GM12872 (cell line): ENCODE data around the gene FIBCD1.

Source experiments
- TF ChIP-seq, protein P1 (sequence below): IDR thresholded peaks from 3 replicates; pipeline ENCODE4 v1.5.1; 2011; ENCODE audit warnings: low read depth, mild to moderate bottlenecking, low read length, moderate library complexity; ENCODE audit not compliant: insufficient read depth

The FIBCD1 gene

DNA sequence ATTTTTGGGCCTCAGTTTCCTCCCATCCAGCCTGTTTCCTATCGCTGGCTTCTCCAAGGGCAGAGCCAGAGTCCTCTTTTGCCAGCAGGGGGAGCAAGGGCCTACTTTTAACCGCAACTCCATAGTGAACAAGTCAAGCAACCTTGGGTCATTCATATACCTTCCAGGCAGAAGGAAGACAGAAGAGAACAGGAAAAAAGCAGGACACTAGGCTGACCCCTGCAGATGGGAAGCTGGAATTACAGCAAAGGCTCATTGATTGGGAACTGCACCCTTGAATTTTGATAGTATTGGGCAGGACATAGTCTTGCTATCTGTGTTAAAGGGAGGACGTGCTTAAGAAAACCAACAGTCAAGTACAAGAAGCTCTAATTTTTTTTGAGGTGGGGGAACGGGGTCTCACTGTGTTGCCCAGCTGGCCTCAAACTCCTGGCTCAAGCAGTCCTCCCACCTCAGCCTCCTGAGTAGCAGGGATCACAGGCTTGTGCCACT is 72.5 kb downstream of the FIBCD1 start:
- TF ChIP-seq, protein P1, sequence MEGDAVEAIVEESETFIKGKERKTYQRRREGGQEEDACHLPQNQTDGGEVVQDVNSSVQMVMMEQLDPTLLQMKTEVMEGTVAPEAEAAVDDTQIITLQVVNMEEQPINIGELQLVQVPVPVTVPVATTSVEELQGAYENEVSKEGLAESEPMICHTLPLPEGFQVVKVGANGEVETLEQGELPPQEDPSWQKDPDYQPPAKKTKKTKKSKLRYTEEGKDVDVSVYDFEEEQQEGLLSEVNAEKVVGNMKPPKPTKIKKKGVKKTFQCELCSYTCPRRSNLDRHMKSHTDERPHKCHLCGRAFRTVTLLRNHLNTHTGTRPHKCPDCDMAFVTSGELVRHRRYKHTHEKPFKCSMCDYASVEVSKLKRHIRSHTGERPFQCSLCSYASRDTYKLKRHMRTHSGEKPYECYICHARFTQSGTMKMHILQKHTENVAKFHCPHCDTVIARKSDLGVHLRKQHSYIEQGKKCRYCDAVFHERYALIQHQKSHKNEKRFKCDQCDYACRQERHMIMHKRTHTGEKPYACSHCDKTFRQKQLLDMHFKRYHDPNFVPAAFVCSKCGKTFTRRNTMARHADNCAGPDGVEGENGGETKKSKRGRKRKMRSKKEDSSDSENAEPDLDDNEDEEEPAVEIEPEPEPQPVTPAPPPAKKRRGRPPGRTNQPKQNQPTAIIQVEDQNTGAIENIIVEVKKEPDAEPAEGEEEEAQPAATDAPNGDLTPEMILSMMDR = peak; percentile 86

DNA sequence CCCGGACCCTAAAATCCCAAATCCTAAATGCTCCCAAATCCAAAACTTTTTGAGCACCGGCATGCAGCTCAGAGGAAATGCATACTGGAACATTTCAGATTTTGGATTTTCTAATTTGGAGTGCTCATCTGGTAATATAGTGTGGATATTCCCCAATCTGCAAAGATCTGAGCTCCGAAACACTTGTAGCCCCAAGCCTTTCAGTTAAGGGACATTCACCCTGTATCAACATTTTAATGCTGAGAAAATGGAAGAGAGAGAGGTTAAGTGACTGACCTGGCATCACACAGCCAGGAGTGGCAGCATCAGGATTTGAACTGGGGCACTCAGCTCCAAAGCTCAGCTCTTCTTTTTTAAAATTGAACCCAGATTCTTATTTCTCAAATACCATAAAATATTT is 73.1 kb downstream of the FIBCD1 start:
- TF ChIP-seq, protein P1 = no peak

DNA sequence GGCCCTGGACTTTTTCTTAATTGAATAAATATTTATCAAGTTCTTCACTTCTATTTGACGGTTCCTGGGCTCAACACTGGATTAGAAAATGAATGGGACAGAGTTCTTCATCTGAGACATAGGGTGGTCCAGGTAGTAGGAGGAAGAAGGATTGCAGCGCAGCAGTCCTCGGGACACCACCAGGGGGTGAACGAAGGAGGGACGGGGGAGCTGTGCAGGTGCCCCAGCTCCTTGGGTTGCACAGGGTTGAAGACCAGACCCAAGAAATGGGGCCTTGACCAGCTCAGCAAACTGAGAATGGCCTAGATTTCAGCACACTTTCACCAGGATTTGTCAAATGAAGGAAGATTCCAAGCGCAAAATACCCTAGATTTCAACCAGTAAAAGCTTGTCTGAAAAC is 74.5 kb downstream of the FIBCD1 start:
- TF ChIP-seq, protein P1 = 0 out of 3 replicates have a peak, but pooled peaks have one; percentile 1

DNA sequence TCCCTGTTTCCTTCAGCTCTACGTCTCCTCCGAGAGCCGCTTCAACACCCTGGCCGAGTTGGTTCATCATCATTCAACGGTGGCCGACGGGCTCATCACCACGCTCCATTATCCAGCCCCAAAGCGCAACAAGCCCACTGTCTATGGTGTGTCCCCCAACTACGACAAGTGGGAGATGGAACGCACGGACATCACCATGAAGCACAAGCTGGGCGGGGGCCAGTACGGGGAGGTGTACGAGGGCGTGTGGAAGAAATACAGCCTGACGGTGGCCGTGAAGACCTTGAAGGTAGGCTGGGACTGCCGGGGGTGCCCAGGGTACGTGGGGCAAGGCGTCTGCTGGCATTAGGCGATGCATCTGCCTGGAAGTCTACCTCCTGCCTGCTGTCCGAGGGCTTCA is 76.3 kb downstream of the FIBCD1 start:
- TF ChIP-seq, protein P1 = no peak

DNA sequence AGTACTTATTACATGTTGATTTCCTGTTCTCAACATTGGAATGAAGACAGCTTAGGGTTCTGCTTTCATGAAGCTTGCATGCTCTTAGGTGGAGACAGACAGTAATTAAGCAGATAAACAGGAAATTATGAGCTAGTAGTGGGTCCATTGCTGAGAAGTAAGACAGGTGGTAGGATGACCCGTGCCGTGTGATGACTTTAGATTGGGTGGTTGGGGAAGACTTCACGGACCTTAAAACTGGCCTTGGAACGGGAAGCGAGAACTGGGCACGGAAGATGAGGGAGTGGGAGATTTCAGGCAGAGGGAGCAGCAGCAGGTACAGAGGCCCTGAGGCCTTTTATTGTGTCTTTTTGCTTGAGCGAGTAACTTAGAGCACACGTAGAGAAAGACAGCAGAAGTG is 76.8 kb downstream of the FIBCD1 start:
- TF ChIP-seq, protein P1 = no peak

DNA sequence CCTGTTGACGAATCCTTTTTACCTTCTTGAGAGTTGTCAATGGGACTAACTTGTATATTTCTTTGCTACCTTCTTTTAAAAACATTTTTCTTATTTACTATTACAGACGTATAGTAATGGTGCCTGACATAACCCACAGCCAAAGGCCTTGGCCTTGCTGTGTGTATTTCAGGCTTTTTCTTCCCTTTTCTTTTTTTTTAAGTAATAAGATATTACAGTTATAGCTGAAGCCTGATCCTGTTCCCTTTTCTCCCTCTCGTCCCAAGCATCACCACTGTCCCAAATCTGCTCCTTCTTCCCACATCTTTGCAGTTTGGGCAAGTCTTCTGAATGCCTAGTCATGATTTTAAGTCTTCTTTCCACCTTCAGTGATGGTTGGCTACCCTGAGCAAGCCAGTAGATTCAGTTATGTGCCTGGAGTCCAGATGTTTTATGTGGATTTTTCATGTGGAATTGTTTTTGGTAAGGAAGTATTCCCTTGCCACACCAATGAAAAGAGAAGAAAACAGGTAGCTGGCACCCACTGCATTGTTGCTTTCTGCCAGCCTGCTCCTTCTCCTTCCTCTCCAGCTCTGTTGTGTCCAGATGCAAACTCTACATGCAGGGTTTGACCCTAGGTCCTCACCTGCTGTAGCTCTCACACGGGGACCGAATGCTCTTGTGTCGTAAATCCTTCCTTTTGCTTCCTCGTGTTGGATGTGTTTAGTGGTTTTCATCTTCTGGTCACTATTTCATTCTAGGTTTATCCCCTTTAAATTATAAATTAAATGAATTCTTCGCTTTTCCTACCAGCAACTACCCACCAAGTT is 77.5 kb downstream of the FIBCD1 start:
- TF ChIP-seq, protein P1 = no peak

DNA sequence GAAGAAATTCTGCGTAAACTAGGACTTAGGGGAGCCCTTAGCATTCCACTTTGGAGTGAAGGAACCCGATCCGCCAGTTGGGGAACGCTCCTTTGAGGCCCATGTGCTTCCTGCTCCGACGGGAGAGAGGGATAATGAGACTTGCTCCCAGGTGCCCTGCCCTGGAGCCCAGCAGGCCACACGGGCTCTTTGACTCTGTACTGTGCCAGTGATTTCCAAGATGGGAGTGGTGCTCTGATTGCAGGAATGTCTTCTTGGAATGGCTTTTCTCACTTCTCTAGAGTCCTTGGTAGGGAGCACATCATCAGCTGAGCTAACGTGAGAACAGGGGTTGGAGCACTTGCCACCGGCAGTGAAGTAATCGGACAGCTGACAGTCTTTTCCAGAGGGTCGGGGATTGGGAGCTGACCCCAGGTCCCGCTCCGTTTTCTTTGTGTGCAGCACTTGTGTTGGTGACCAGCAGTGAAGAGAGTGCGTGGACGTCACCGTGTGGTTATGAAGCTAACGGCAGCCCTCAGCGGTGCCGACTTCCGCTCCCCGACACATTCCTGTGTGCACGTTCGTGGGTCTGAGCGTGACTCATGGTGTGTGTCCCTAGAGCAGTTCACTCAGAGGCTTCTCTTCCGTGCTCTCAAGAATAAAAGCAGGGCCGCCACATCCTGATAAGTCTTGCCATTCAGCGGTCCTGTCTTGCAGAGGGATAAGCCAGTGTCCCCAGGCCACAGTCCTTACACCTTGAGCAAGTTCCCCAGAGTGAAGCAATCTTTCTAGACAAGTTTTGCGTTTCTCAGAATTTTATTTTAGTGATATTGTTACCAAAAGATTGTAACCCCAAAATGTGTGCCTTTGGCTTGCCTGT is 78.4 kb downstream of the FIBCD1 start:
- TF ChIP-seq, protein P1 = no peak
